Activated gamma-delta T cell treated with Interleukin-2 at 50 U/mL for 16 hours (primary cell): ENCODE measurements around the gene ADO.

Source experiments
- DNase-seq: peaks from one replicate; pipeline ENCODE4 v3.0.0-alpha.2; 2020

ADO gene

DNA sequence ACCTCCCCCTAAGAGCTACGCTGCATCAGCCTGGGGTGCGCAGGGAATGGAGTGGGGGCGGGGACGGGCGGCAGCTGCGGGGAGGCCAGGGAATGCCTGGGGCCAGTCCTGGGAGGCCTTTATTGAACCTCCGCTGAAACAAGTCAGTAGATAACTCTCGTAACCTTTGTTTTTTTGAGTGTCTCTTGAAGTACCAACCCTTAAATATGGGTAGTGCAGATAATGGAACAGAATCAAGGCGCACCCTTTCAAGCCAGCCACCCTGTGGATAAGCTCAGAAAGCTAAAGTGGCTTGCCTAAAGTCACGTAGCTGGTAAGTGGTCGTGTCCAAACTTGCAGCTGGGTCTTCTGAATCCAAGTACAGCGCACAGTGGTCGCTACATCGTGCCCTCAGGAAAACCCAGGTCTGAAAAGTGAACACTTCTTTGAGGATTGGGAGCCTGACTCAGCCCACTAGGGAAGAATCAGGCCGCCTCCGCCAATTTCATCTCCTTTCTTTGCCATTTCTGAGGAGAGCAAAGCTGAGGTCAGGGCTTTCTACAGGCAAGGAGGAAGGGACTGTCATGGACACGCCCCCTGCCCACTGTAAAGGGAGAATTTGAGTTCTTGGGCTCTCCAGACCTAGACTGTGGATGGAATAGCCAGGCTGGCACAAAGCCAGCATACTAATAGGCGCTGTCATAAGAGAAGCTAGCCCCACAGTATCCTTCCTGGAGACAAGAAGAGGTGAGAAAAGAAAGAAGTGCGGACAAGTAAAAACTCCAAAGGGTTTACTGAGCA lies 14.8 kb downstream of the ADO start:
- no peak for DNase-seq

GRCh38 chr10:62820586-62820985 lies 16.1 kb downstream of the ADO start:
- no peak for DNase-seq

DNA sequence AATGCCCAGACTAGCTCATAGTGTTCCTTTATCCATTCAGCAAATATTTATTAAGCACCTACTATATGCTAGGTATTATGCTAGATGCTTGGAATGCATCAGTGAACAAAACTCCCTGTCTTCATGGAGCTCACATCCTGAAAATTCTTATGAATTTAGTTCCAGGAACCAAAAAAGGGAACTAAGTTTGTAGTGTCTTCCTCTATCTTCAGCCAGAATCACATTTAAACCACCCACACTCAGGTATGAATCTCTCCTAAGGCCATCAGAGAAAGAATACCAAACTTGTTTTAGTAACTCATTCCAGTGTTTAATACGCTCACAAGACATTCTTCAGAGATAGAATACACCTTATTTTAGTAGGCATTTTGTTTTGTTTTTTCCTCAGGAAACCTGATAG lies 21.8 kb downstream of the ADO start:
- no peak for DNase-seq

DNA sequence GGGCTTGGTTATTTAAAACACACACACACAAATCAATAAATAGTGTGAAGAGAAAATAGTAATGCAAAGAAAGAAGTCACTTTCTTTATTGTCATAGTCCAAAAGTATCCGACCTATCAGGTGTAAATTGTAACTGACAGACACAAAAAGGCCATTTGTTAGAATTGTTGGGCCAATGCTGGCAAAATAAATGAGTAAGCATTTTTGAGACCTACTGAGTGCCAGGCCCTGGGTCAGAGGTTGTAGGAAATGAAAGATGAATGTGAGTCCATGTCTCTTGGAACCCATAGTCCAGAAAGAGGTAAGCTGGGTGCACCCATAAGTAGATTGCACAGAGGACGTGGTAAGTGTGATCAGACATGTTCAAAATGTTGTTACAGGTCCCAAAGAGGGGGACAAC lies 25.1 kb downstream of the ADO start:
- no peak for DNase-seq

GRCh38 chr10:62830679-62831078 lies 26.2 kb downstream of the ADO start:
- no peak for DNase-seq

GRCh38 chr10:62831346-62831745 lies 26.8 kb downstream of the ADO start:
- no peak for DNase-seq

DNA sequence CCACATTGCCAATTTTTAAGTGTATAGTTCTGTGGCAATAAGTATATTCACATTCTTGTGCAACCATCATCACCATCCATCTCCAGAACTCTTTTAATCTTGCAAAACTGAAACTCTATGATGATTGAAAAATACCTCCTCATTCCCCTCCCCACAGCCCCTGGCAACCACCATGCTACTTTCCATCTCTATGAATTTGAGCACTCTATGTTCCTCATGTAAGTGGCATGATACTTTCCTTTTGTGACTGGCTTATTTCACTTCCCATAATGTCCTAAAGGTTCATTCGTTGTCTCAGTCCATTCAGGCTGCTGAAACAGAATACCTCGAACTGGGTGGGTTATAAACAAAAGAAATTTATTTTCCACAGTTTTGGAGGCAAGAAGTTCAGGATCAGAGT lies 35.1 kb downstream of the ADO start:
- DNase-seq: no peak

DNA sequence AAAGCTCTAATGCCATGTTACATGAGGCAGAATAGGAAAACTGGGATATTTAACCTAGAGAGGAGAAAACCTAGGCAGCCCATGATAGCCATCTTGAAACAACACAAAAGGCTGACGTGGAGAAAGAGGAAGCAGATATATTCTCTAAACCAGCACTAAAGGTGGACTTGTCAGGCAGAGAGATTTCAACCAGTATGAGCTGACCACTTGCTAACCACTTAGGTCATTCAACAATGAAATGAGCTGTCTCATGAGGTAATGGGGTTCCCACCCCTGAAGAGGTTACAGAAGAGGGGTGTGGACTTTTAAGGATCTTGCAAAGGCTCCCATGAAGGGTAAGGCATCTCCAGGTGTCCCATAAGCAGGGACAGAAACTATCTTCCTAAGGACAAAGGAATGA lies 38.5 kb downstream of the ADO start:
- DNase-seq: no peak

DNA sequence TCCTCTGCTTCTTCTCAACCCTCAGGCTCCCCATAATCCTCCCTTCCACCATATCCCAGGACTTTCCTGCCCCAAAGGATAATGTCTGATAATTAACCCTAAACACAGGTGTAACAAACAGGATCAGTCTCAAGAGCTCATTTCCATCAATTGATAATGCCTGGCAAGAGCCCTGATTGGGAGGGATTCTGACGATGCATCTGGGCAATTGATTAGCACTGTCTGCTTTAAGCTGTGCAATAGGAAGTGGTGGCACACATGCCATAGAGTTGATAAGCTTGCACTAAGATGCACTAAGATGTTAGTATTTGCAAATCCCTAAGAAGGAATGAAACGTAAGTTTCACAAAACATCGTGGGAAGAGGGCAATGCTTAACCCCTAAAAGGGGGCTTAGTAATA lies 39.1 kb downstream of the ADO start:
- no peak for DNase-seq

- no peak for DNase-seq
These were observed 39.9 kb downstream of the ADO start for GRCh38 chr10:62844280-62845011.

DNA sequence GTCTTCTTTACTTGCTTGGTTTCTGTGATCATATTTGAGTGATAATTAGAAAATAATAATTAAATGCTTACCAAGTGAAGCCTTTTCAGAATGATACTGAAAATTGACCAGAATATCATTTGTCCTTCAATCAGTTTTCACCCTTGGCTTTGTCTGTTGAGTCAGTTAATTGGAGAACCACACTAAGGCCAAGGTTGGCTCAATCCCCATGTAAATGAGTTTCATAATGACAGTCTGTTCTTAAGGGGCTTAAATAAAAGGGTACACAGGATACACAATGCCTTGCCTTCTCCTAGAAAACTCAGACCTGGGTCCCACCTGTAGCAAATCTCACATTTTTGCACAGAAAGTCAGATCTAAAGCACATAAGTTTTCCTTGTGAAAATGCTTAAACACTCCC lies 42.9 kb downstream of the ADO start:
- no peak for DNase-seq

DNA sequence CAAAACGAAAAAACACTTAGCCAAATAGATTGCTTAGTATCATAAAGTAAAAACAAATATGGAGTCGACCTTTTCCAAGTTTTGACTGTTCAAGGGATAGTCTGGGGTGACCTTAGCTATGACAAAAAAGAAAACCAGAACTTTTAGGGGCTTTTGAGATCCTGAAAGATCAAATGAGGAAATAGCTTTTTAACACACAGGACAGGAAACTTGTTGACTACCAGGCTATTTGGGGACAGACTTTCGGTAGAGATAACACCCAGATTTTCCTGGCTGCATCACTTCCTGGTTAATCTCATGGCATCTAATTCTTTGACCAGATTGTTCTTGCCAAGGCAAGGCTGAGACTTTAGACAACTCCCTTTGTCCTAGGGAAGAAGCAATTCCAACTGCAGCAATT lies 46.1 kb downstream of the ADO start:
- no peak for DNase-seq

DNA sequence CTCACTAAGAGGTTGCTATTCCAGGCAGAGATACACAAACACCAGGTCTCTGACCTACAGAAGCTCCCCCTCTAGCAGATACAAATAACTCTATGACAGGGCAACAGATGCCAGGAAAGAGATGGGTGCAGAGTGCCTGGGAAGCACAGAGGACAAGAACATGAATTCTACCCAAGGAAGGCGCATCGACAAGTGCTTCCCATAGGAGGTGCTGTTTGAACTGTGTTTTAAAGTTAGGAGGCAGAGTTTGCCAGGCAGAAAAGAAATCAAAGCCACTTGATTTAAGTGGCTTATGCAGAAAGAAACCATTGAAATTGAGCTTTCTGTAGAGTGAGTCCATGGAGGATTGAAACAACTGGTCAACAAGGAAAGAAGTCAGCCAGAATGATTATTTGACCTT lies 46.9 kb downstream of the ADO start:
- DNase-seq: no peak

DNA sequence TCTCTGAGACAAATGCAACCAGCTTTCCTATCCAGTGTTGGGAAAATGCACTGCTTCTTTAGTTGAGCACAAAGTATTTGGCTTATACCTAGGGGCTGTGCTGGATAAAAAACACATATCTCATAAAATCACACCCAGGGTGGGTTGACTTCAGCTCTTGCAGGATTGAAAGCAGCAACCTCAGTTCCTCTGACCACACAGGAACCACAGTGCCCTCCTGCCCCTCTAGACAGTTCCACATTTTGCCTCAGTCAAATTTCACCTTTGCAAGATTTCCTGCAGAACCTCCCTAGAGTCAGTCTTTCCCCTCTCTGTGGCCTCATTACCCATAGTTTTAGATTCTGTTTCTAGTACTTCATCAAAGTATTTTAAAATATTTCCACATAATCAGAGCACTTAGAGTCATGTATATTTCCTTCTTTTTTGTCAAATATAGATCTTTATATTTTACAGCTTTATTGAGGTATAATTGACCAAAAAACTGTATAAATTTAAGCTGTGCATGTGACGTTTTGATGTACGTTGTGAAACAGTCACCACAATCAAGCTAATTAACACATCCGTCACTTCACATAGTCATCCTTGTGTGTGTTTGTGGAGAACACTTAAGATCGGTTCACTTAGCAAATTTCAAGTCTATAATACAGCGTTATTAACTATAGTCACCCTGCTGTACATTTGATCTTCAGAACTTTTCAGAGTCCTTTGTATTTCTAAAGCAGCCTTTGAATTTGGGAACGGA lies 48.6 kb downstream of the ADO start:
- peak; percentile 24 for DNase-seq

- DNase-seq: peak; percentile 11
These were observed 49.2 kb downstream of the ADO start for GRCh38 chr10:62853710-62854109.

GRCh38 chr10:62856021-62856420 lies 51.5 kb downstream of the ADO start:
- no peak for DNase-seq
